HG03521 (cell line): Measurements from ENCODE around the gene FXYD4.
"Not testable (repeated sequence)": the region's sequence is repeated elsewhere in the genome, so short reads cannot be mapped to it uniquely, and the experiment has no call there.

Experiments used
- ATAC-seq: cut with Tn5 transposase; IDR thresholded peaks from one replicate; pipeline ENCODE4 v1.9.1; 2021; ENCODE audit warnings: mild to moderate bottlenecking, moderate library complexity; ENCODE audit not compliant: unreplicated experiment

FXYD4 gene, protein sequence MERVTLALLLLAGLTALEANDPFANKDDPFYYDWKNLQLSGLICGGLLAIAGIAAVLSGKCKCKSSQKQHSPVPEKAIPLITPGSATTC

GRCh38 chr10:43371418-43371817 lies at the start of gene FXYD4:
Gene FXYD4, plus strand, starts transcription at chr10:43371636. Its CDS starts 2,111 bp downstream, at chr10:43373747.
- no peak for ATAC-seq

DNA sequence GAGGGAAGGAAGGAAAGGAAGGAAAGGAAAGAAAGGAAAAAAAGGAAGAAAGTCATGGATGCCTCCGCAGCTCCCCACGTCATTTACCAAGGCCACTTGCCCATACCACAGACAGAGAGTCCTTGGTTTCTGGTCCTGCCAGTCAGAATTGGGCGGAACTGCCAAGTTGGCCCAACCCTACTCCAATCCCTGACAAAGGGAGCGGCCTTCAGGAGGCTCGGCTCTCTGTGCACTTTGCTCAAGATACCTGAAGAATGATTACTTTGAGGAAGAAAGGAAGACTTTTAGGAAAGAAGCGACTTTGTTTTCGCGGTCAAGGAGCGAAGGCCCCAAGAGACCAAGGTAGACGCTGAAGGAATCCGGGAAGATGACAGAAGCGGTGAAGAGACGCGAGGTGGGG lies 49.1 kb upstream of the FXYD4 start:
- no peak for ATAC-seq

- ATAC-seq, result peak; percentile 84
Observed at GRCh38 chr10:43322769-43323168, 48.7 kb upstream of the FXYD4 start.

- no peak for ATAC-seq
Observed at GRCh38 chr10:43323245-43323644, 48.2 kb upstream of the FXYD4 start.

DNA sequence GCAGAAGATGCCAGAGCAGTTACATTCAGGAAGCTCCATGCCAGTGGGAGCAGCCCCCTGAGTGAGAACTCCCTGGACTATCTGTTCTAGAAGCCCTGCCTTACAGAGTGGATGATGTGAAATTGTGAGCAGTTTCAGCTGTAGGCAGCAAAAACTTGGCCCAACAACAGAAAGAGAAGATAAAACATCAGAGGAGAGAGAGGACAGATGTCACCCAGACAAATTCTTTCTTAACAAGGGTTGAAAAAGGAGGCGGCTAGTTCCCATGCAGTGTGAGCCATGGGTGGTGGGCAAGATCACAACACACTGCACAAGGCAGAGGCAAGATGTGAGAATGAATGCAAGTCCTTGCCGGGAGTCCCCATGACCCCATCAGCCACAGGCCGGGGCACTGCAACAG lies 46.6 kb upstream of the FXYD4 start:
- ATAC-seq, result no peak

GRCh38 chr10:43327171-43327570 lies 44.3 kb upstream of the FXYD4 start:
- no peak for ATAC-seq

DNA sequence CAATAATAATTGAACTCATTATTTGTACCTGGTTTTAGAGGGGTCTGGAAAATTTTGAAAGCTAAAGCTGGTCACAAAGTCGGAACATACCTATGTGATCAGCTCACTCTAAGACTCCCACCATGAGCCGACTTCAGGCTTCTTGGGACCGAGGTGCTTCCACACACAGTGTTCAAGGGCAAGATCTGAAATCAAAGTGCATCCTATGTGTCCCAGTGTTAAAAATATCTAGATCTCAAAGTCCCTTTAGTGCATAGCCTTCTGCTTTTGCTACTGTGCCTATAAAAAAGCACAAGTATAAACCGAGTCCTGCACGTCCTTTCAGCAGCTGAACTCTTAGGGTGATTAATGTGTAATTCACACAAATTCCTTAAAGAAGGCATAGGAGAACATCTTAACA lies 43.5 kb upstream of the FXYD4 start:
- no peak for ATAC-seq

GRCh38 chr10:43328810-43329209 lies 42.6 kb upstream of the FXYD4 start:
- not testable (repeated sequence) for ATAC-seq

DNA sequence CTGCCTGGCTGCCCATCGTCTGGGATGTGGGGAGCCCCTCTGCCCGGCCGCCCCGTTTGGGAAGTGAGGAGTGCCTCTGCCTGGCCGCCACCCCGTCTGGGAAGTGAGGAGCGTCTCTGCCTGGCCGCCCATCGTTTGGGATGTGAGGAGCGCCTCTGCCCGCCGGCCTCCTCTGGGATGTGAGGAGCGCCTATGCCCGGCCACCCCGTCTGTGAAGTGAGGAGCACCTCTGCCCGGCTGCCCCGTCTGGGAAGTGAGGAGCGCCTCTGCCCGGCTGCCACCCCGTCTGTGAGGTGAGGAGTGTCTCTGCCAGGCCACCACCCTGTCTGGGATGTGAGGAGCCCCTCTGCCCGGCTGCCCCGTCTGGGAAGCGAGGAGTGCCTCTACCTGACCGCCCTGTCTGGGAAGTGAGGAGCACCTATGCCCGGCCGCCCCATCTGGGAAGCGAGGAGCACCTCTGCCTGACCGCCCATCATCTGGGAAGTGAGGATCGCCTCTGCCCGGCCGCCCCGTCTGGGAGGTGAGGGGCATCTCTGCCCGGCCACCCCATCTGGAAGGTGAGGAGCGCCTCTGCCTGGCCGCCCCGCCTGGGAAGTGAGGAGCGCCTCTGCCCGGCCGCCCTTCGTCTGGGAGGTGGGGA lies 42.1 kb upstream of the FXYD4 start:
- not testable (repeated sequence) for ATAC-seq

GRCh38 chr10:43330049-43330823 lies 41.2 kb upstream of the FXYD4 start:
- not testable (repeated sequence) for ATAC-seq

GRCh38 chr10:43330824-43331127 lies 40.7 kb upstream of the FXYD4 start:
- not testable (repeated sequence) for ATAC-seq

GRCh38 chr10:43333653-43334052 lies 37.8 kb upstream of the FXYD4 start:
- no peak for ATAC-seq

- no peak for ATAC-seq
Observed at GRCh38 chr10:43336061-43336460, 35.4 kb upstream of the FXYD4 start.

DNA sequence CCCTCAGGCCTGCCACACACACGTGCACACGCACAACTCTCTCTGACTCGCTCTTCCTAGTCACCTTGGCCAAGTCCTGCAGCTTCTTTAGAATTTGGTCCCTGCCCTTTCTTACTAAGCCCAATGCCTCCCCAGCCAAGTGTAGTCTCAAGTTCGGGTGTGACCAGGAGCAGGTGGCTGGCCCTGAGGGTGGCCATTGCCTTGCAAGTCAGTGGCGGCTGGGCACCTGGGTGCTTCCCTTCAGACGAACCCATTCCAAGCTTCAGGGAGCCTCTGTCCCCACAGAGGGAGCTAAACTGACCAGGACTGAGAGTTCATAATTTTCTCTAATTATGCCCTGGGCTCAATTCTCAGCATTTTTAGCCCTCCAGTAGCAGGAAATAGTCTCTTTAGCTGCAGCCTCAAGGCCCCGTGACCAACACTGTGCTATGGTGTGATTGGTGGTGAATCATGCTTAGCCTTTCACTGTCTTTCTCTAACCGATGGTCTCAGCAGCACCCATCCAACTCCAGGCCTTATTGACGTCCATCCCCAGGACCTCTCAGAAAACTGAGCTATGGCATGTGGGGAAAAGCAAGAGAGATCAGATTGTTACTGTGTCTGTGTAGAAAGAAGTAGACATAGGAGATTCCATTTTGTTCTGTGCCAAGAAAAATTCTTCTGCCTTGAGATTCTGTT lies 34.7 kb upstream of the FXYD4 start:
- ATAC-seq, result no peak

DNA sequence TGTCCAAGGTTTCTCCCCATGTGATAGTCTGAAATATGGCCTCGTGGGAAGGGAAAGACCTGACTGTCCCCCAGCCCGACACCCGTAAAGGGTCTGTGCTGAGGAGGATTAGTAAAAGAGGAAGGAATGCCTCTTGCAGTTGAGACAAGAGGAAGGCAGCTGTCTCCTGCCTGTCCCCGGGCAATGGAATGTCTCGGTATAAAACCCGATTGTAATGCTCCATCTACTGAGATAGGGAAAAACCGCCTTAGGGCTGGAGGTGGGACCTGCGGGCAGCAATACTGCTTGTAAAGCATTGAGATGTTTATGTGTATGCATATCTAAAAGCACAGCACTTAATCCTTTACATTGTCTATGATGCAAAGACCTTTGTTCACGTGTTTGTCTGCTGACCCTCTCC lies 33.9 kb upstream of the FXYD4 start:
- not testable (repeated sequence) for ATAC-seq

- ATAC-seq, result no peak
Observed at GRCh38 chr10:43338117-43338516, 33.3 kb upstream of the FXYD4 start.

- ATAC-seq, result no peak
Observed at GRCh38 chr10:43339136-43339535, 32.3 kb upstream of the FXYD4 start.

- ATAC-seq, result no peak
Observed at GRCh38 chr10:43340101-43340500, 31.3 kb upstream of the FXYD4 start.

DNA sequence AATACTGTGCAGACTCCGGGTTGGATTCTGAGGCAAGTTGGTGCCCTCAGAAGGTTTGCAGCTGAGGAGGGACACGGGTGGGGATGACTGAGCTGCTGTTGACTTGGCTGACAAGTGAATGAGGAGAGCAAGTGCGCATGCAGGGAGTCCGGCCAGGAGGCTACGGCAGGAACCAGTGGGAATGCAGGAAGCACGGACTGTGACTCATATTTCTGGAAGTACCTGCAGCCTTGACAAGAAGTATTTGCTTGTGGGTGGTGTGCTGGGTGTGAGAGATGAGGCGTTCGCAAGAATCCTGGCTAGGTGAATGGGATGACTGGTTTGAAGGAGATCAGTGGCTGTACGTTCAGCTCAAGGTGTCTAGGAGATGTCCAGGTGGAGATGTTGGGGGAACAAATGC lies 30.8 kb upstream of the FXYD4 start:
- no peak for ATAC-seq

DNA sequence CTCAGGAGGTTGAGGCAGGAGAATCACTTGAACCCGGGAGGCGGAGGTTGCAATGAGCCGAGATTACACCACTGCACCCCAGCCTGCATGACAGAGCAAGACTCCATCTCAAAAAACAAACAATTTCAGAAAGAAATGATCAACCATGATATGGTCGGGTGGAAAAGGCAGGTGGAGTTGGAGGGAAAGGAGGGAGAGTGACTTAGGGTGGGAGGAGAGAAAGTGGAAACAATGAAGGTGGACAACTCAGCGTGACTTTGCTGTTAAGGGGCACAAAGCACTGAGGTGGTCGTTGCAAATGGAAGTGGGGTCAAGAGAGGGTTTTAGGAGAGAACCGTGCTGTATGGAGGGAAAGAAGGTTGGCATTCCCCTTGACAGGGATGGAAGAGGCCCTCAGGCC lies 30.0 kb upstream of the FXYD4 start:
- ATAC-seq, result no peak

GRCh38 chr10:43342279-43343125 lies 28.9 kb upstream of the FXYD4 start:
- no peak for ATAC-seq
